Nephron (organoid): ENCODE data around the gene ADPRS.

Experiments used
- H3K27ac Mint-ChIP-seq, 3 experiments: 2 replicates each; pipeline ENCODE4 v1.8.0; 2020; ENCODE audit warnings: mixed read lengths in 3 of 3, mild to moderate bottlenecking in 2 of 3, moderate library complexity in 1 of 3
- H3K27me3 Mint-ChIP-seq: 2 replicates; pipeline ENCODE4 v1.8.0; 2021; ENCODE audit warnings: low read depth, mild to moderate bottlenecking, moderate library complexity, mixed read lengths
- H3K36me3 Mint-ChIP-seq: 2 replicates; pipeline ENCODE4 v1.8.0; 2020; ENCODE audit warnings: low read depth, mixed read lengths
- H3K4me1 Mint-ChIP-seq: 2 replicates; pipeline ENCODE4 v1.8.0; 2020; ENCODE audit warnings: mixed read lengths
- H3K4me3 Mint-ChIP-seq, 3 experiments: 2 replicates each; pipeline ENCODE4 v1.8.0; 2020; ENCODE audit warnings: mild to moderate bottlenecking in 3 of 3, mixed read lengths in 3 of 3, moderate library complexity in 2 of 3
- H3K9me3 Mint-ChIP-seq: 2 replicates; pipeline ENCODE4 v1.8.0; 2020; ENCODE audit warnings: mixed read lengths
- CTCF ChIP-seq, 3 experiments: fragments of 200-600 bp; sonication (generic); IDR thresholded peaks; one replicate each; pipeline ENCODE4 v1.5.0; 2021; ENCODE audit warnings: antibody characterized with exemption in 3 of 3; ENCODE audit not compliant: unreplicated experiment in 3 of 3

ADPRS gene

GRCh38 chr1:36085126-36085525, 3.6 kb upstream of the ADPRS start:
- H3K9me3 Mint-ChIP-seq = no peaks in the 10 kb centered on the region
- H3K4me1 Mint-ChIP-seq = peaks cover 10% of the 10 kb centered on the region
- H3K36me3 Mint-ChIP-seq = peaks cover 3% of the 10 kb centered on the region
- no peaks in the 10 kb centered on the region for H3K27me3 Mint-ChIP-seq
- peak overlapping the region in 2 of 3 experiments; percentile 47 to 49 for H3K27ac Mint-ChIP-seq
- no peak for TF ChIP-seq CTCF (IDR thresholded peaks at IDR 0.05; ENCODE audit: unreplicated experiment in 3 of 3)
- peak overlapping the region; percentile 63 to 84 (median 80) for H3K4me3 Mint-ChIP-seq

- no peaks in the 10 kb centered on the region for H3K9me3 Mint-ChIP-seq
- H3K4me1 Mint-ChIP-seq = peaks cover 11% of the 10 kb centered on the region
- H3K36me3 Mint-ChIP-seq = peaks cover 4% of the 10 kb centered on the region
- no peak for TF ChIP-seq CTCF (IDR thresholded peaks at IDR 0.05; ENCODE audit: unreplicated experiment in 3 of 3)
- peak overlapping the region; percentile 77 to 80 (median 78) for H3K4me3 Mint-ChIP-seq
- H3K27ac Mint-ChIP-seq = peak overlapping the region in 1 of 3 experiments; percentile 62
- H3K27me3 Mint-ChIP-seq = no peaks in the 10 kb centered on the region
Observed at GRCh38 chr1:36085686-36086526, 2.8 kb upstream of the ADPRS start.

GRCh38 chr1:36086529-36087232, 2.0 kb upstream of the ADPRS start:
- H3K27ac Mint-ChIP-seq = peak overlapping the region in 2 of 3 experiments; percentile 16 to 62
- H3K4me1 Mint-ChIP-seq = peaks cover 11% of the 10 kb centered on the region
- H3K4me3 Mint-ChIP-seq = peak overlapping the region; percentile 64 to 78 (median 77)
- no peaks in the 10 kb centered on the region for H3K27me3 Mint-ChIP-seq
- peaks cover 8% of the 10 kb centered on the region for H3K36me3 Mint-ChIP-seq
- no peak for TF ChIP-seq CTCF (IDR thresholded peaks at IDR 0.05; ENCODE audit: unreplicated experiment in 3 of 3)
- H3K9me3 Mint-ChIP-seq = no peaks in the 10 kb centered on the region

GRCh38 chr1:36087233-36088123, 1.2 kb upstream of the ADPRS start:
- Mint-ChIP-seq H3K36me3 (peaks cover 12% of the 10 kb centered on the region), H3K27me3 (no peaks in the 10 kb centered on the region), H3K9me3 (no peaks in the 10 kb centered on the region), H3K4me1 (peaks cover 11% of the 10 kb centered on the region), H3K27ac (peak overlapping the region in 2 of 3 experiments; percentile 1 to 16), H3K4me3 (peak overlapping the region; percentile 95 to 99 (median 95))
- TF ChIP-seq CTCF (IDR thresholded peaks at IDR 0.05; ENCODE audit: unreplicated experiment in 3 of 3) = no peak

- Mint-ChIP-seq H3K4me3 (peak overlapping the region; percentile 95 to 99 (median 95)), H3K4me1 (peaks cover 11% of the 10 kb centered on the region), H3K27me3 (no peaks in the 10 kb centered on the region), H3K27ac (peak overlapping the region in 2 of 3 experiments; percentile 40 to 56), H3K9me3 (no peaks in the 10 kb centered on the region), H3K36me3 (peaks cover 19% of the 10 kb centered on the region)
- no peak for TF ChIP-seq CTCF (IDR thresholded peaks at IDR 0.05; ENCODE audit: unreplicated experiment in 3 of 3)
Observed at GRCh38 chr1:36088265-36088576, 471 bp upstream of the ADPRS start.
